Measurements from ENCODE around the gene AGAP2. TPM values are rescaled to one million over a fixed set of nuclear protein-coding genes. Genes with fewer than 3 reads are reported as not detected.
A peak's percentile ranks its signal among the peaks of the same experiment; 100 is the strongest.

The AGAP2 gene
- total and polyA plus RNA-seq, 9 of the 15 experiments (the other 6 are each of a cell fraction or from before 2014, with no cell fraction given), result 0.04 to 0.77 (median 0.28) TPM; not detected in 1

GRCh38 chr12:57771236-57771872 lies 32.8 kb upstream of the AGAP2 start (continued):
- no peak for TF ChIP-seq ZNF609 (CRISPR knock-in tag; IDR thresholded peaks at IDR 0.05; ENCODE audit: borderline replicate concordance)

GRCh38 chr12:57770734-57771133 lies 32.2 kb upstream of the AGAP2 start:
- peaks cover 23 to 40% of the 10 kb centered on the region in 2 experiments for H3K4me1 ChIP-seq (replicated peaks in 1 of 2; ENCODE audit: control insufficient read depth in 2 of 2, insufficient read depth in 2 of 2, low read length in 2 of 2)
- no peaks in the 10 kb centered on the region for H3K27me3 ChIP-seq (ENCODE audit: control insufficient read depth in 2 of 2, insufficient read depth in 2 of 2, low read length in 2 of 2)
- H4K20me1 ChIP-seq (replicated peaks; ENCODE audit: control insufficient read depth, insufficient read depth, low read length), result no peaks in the 10 kb centered on the region
- ATAC-seq (no peak), DNase-seq (ENCODE audit: extremely low read depth in 1 of 4, low spot score in 3 of 4) (no peak), FAIRE-seq (no peak)
- H3K4me2 ChIP-seq (ENCODE audit: insufficient read depth, low read length), result peak overlapping the region; percentile 99
- H3K9me3 ChIP-seq (replicated peaks; ENCODE audit: control insufficient read depth, insufficient read depth, low read depth, low read length), result no peaks in the 10 kb centered on the region
- H3K27ac ChIP-seq (ENCODE audit: extremely low read depth, low read depth, low read length), result peak overlapping the region; percentile 93
- 0 out of 2 replicates have a peak overlapping the region, but pooled peaks have one; percentile 98 for H2AFZ ChIP-seq (ENCODE audit: low read depth, low read length)
- no peaks in the 10 kb centered on the region for H3K9me1 ChIP-seq (ENCODE audit: control insufficient read depth, insufficient read depth, low read length)
- peaks cover 27% of the 10 kb centered on the region for H3K79me2 ChIP-seq (ENCODE audit: control insufficient read depth, insufficient read depth, low read length)
- H3K36me3 ChIP-seq (ENCODE audit: control insufficient read depth, insufficient read depth, low read length), result peaks cover 40% of the 10 kb centered on the region
- WGBS (ENCODE audit: insufficient coverage, low coverage, missing lambda C conversion rate), result 32% methylated on average over 4 of the region's 4 CpGs
- in situ Hi-C loops (cut with MboI), result no loop called here
- H3K4me3 ChIP-seq, result peak overlapping the region; percentile 71; the same call in 1 of the 2 replicates
- BruUV-seq (replicated peaks), result no TSS peak
- POLR2A ChIA-PET, result interaction anchor here (0.6 to 1.0 kb wide), 4 partner anchors 9 to 32 kb away, joined by 3 to 4 read pairs (median 3); no protein-coding TSS in a partner anchor
- intact Hi-C loops (cut with micrococcal nuclease), result no loop called here
- peak overlapping the region; percentile 91 to 100; a peak in 3 of 4 replicates for H3K9ac ChIP-seq (ENCODE audit: insufficient read depth in 1 of 2, low read depth in 2 of 2, low read length in 2 of 2)
- CTCF ChIA-PET (ENCODE audit: low intra/inter-chr PET ratio), result no interaction called here
- TF ChIP-seq ZNF224 (CRISPR knock-in tag; IDR thresholded peaks at IDR 0.05) (no peak), SREBF2 (CRISPR knock-in tag; IDR thresholded peaks at IDR 0.05) (no peak), ARID1B (IDR thresholded peaks at IDR 0.05) (no peak), NR0B1 (IDR thresholded peaks at IDR 0.05; ENCODE audit: partially characterized antibody) (no peak), NR2C1 (IDR thresholded peaks at IDR 0.05) (0 out of 2 replicates have a peak, but pooled peaks have one; percentile 43), NR2C1 (tag; IDR thresholded peaks at IDR 0.05) (peak; percentile 58; the same call in 1 of the 2 replicates), TEAD2 (tag; IDR thresholded peaks at IDR 0.05) (no peak), ETV1 (tag; conservative IDR thresholded peaks at IDR 0.05; ENCODE audit: low read depth) (no peak), DDX20 (tag; IDR thresholded peaks at IDR 0.05; ENCODE audit: low read depth) (no peak), TCF7 (IDR thresholded peaks at IDR 0.05; ENCODE audit: borderline replicate concordance) (no peak), MAFG (tag; conservative IDR thresholded peaks at IDR 0.05) (peak; percentile 84), LARP7 (IDR thresholded peaks at IDR 0.05) (no peak), PRPF4 (IDR thresholded peaks at IDR 0.05; ENCODE audit: insufficient read depth, low read depth, low read length, poor library complexity, severe bottlenecking) (no peak), RBFOX2 (IDR thresholded peaks at IDR 0.05; ENCODE audit: low read depth, low read length) (no peak)
